Measurements from ENCODE around the gene SPSB1. TPM values are rescaled to one million over a fixed set of nuclear protein-coding genes. Genes with fewer than 3 reads are reported as not detected.

SPSB1 gene
- total and polyA plus RNA-seq, 10 donors = 1.3 to 7.9 (median 4.1) TPM

DNA sequence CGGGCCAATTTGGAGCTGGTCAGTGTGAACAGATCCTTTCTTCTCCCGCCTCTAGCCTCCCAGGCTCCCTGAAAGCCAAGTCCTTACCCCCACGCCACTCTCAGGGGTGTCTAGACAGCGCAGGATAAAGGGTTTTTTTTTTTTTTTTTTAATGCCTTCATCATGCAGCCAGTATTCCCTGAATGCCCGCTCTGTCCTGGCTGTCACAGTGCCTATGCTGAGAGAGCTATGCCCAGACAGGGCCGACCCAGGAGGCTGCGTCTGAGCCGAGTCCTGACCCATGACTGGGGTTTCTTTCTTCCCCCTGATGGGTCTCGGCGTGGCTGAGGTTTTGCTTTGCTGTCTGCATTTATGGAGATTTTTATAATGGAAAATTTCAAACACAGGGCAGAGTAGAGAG is 18.3 kb downstream of the SPSB1 start:
- Histone ChIP-seq H3K4me1 (peaks cover 0 to 15% (median 3%) of the 10 kb centered on the region in 6 donors), H3K9me3 (no peaks in the 10 kb centered on the region), H3K36me3 (no peaks in the 10 kb centered on the region), H3K4me3 (no peak overlapping the region), H3K27me3 (replicated peaks in 1 of 7) (no peaks in the 10 kb centered on the region), H3K27ac (no peak overlapping the region)
- intact Hi-C loops (cut with DNase I; ENCODE audit: low total_unique reads) = no loop called here
- WGBS, 5 donors = 91 to 96% (median 94%) methylated on average over 10 of the region's 10 CpGs
- DNase-seq = no peak
- TF ChIP-seq POLR2AphosphoS5 (IDR thresholded peaks at IDR 0.05) (no peak), POLR2A (IDR thresholded peaks at IDR 0.05) (no peak)
- TF ChIP-seq, protein P1, sequence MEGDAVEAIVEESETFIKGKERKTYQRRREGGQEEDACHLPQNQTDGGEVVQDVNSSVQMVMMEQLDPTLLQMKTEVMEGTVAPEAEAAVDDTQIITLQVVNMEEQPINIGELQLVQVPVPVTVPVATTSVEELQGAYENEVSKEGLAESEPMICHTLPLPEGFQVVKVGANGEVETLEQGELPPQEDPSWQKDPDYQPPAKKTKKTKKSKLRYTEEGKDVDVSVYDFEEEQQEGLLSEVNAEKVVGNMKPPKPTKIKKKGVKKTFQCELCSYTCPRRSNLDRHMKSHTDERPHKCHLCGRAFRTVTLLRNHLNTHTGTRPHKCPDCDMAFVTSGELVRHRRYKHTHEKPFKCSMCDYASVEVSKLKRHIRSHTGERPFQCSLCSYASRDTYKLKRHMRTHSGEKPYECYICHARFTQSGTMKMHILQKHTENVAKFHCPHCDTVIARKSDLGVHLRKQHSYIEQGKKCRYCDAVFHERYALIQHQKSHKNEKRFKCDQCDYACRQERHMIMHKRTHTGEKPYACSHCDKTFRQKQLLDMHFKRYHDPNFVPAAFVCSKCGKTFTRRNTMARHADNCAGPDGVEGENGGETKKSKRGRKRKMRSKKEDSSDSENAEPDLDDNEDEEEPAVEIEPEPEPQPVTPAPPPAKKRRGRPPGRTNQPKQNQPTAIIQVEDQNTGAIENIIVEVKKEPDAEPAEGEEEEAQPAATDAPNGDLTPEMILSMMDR (IDR thresholded peaks at IDR 0.05 in 8 of 11, conservative IDR thresholded peaks at IDR 0.05 in 3 of 11) = no peak

GRCh38 chr1:9311479-9311878 is 18.8 kb downstream of the SPSB1 start:
- Histone ChIP-seq H3K4me3 (no peak overlapping the region), H3K27ac (no peak overlapping the region), H3K9me3 (no peaks in the 10 kb centered on the region), H3K27me3 (replicated peaks in 1 of 7) (no peaks in the 10 kb centered on the region), H3K4me1 (peaks cover 0 to 12% (median 3%) of the 10 kb centered on the region in 6 donors), H3K36me3 (no peaks in the 10 kb centered on the region)
- TF ChIP-seq POLR2AphosphoS5 (IDR thresholded peaks at IDR 0.05) (no peak), POLR2A (IDR thresholded peaks at IDR 0.05) (no peak)
- TF ChIP-seq, protein P1 (IDR thresholded peaks at IDR 0.05 in 8 of 11, conservative IDR thresholded peaks at IDR 0.05 in 3 of 11) = no peak
- 79 to 97% (median 93%) methylated on average over 9 of the region's 9 CpGs for WGBS, 5 donors
- intact Hi-C loops (cut with DNase I; ENCODE audit: low total_unique reads) = no loop called here
- no peak for DNase-seq

GRCh38 chr1:9312168-9312720 is 19.6 kb downstream of the SPSB1 start:
- Histone ChIP-seq H3K4me1 (peaks cover 0 to 16% (median 4%) of the 10 kb centered on the region in 6 donors), H3K27ac (no peak overlapping the region), H3K9me3 (no peaks in the 10 kb centered on the region), H3K27me3 (replicated peaks in 1 of 7) (no peaks in the 10 kb centered on the region), H3K36me3 (no peaks in the 10 kb centered on the region), H3K4me3 (no peak overlapping the region)
- 86 to 94% (median 90%) methylated on average over 18 of the region's 18 CpGs for WGBS, 5 donors
- no peak for TF ChIP-seq POLR2AphosphoS5 (IDR thresholded peaks at IDR 0.05)
- TF ChIP-seq, protein P1 (IDR thresholded peaks at IDR 0.05 in 8 of 11, conservative IDR thresholded peaks at IDR 0.05 in 3 of 11) = no peak
- intact Hi-C loops (cut with DNase I; ENCODE audit: low total_unique reads) = no loop called here
- no peak for DNase-seq

DNA sequence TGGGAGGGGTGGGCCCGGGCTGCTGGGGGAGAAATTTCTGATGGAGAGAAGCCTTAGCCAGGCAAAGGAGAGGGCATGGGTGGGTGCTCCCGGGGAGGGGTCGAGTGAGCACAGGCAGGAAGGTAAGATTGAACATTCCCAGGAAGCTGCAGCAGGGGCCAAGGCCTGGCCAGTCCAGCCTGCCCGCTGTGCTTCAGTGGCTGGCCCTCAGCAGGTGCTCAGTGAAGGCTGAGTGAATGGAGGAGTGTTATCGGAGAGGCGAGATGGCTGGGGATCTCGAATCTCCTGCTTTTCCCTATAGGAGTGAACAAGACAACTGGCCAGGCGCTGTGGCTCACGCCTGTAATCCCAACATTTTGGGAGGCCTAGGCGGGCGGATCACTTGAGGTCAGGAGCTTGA is 20.9 kb downstream of the SPSB1 start:
- Histone ChIP-seq H3K36me3 (no peaks in the 10 kb centered on the region), H3K9me3 (no peaks in the 10 kb centered on the region), H3K4me3 (no peak overlapping the region), H3K4me1 (peaks cover 0 to 29% (median 12%) of the 10 kb centered on the region in 6 donors), H3K27ac (no peak overlapping the region), H3K27me3 (replicated peaks in 1 of 7) (no peaks in the 10 kb centered on the region)
- 82 to 89% (median 87%) methylated on average over 11 of the region's 11 CpGs for WGBS, 5 donors
- no peak for DNase-seq
- intact Hi-C loops (cut with DNase I; ENCODE audit: low total_unique reads) = no loop called here
- TF ChIP-seq, protein P1 (IDR thresholded peaks at IDR 0.05 in 8 of 11, conservative IDR thresholded peaks at IDR 0.05 in 3 of 11) = no peak
- TF ChIP-seq POLR2AphosphoS5 (IDR thresholded peaks at IDR 0.05) (no peak), POLR2A (IDR thresholded peaks at IDR 0.05) (no peak)

Data from spleen (tissue), 11 donors.